CD4-positive, alpha-beta T cell treated with Interleukin-17A for 1 hour (primary cell): ENCODE results near the gene FIBCD1.
"Not testable (repeated sequence)": the region's sequence is repeated elsewhere in the genome, so short reads cannot be mapped to it uniquely, and the experiment has no call there.

ENCODE experiments used
- DNase-seq: peaks from one replicate; pipeline ENCODE4 v3.0.0-alpha.2; 2020

FIBCD1 gene

DNA sequence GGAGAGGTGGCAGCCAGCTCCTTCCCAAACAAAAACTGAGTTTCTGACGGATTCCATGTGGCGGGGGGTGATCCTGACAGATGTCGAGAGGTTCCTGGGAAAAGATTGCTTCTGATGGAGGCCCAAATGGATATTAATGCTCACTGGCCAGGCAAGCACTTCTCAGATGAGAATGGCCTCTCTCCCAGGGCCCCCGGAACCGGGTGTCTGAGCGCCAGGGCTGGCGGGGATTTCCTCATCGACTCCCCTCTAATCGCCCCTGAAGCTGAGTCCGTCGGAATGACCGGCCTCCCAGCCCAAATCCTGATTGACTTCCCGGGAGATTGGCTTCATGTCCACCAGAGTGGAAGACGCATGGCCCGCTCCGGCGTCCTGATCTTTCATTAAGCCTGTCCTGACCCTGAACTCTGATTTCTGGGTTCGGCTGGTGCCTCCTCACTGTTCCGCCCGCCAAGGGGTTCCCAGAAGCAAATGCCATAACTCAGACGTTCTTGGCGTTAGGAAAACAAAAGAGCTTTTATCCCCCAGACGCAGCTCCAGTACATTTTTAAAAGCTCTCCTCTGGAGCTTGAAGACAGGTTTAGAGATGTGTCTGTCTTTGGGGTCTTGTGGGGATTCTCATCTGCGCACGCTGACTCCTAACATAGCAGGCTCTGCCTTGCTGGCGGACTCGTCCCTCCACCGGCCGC is 17.6 kb downstream of the FIBCD1 start:
- DNase-seq = no peak

DNA sequence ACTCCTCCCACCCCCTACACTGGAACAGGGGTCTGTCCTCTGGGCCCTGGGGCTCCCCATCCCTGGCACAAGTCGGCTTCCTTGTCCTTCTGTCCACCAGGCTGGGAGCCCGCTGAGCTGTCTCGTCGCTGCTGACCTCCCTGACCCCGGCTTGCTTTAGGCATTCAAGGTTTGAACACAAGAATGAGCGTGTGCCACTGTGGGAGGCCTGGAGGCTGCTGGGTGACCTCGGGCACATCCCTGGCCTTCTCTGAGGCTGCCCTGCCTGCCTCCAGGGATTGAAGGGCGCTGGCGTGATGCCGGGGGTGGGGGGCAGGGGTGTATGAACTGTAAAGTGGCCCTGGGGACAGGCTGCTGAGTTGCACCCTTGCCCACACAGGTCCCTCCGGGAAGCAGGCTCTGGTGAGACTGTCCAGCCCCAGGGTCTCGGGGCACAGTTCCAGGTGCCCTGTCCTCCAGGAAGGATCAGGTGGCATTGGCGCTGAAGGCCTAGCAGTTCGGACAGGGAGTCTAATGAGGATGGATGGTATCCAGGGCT is 18.2 kb downstream of the FIBCD1 start:
- DNase-seq = no peak

- no peak for DNase-seq
Observed at GRCh38 chr9:130920233-130920632, 18.8 kb downstream of the FIBCD1 start.

- DNase-seq = no peak
Observed at GRCh38 chr9:130919559-130920145, 19.4 kb downstream of the FIBCD1 start.

DNA sequence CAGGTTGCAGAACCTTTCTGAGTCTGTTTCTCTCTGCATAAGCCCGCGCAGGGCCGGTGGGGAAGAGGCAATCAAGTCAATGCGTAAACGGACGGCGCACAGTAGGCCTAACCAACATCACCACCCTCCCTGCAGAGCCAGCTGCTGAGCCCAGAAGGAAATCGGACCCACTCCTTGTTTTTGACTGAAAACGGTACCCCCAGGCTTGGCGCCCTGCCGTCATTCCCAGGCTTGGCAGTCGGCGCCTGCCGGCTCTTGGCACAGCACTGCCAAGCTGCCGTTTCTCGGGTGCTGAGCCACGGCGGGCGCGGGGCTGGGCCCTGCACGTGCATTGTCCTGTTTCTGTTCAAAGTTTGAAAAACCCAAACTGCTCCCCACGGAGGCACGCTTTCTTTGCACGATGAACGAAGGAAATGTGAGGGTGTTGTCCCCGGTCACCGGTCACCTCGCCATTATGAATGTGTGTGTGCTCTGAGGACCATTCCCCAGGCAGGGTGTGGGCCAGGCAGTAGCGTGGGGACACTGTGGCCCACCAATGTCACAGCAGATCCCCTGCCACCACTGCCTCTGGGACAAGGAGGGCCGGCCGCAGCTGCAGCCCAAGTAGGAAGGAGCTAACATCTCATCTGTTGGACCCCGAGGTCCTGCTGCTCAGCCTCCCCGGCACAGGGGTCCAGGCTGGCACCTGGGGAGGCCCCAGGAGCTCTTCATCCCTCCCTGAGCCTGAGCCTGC is 20.1 kb downstream of the FIBCD1 start:
- no peak for DNase-seq

- no peak for DNase-seq
Observed at GRCh38 chr9:130918101-130918825, 20.8 kb downstream of the FIBCD1 start.

- no peak for DNase-seq
Observed at GRCh38 chr9:130917168-130917960, 21.7 kb downstream of the FIBCD1 start.

DNA sequence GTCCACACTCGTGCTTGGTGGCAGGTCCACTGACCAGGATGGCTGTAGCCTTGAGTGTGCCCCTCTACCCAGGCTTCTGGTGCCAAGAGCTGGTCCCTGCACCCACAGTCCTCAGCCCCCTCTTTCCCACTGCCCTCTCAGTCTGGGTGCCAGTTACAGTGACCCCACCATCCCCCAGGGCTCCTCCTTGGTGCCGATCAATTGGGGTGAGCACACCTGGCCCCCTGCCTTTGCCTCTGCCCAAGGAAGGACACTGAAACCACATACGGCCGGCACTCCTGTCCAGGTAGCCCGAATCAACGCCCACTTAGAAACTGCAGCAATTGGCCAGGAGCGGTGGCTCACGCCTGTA is 24.0 kb downstream of the FIBCD1 start:
- DNase-seq = no peak

- DNase-seq = no peak
Observed at GRCh38 chr9:130914417-130915095, 24.5 kb downstream of the FIBCD1 start.

- DNase-seq = no peak
Observed at GRCh38 chr9:130913599-130914416, 25.2 kb downstream of the FIBCD1 start.

DNA sequence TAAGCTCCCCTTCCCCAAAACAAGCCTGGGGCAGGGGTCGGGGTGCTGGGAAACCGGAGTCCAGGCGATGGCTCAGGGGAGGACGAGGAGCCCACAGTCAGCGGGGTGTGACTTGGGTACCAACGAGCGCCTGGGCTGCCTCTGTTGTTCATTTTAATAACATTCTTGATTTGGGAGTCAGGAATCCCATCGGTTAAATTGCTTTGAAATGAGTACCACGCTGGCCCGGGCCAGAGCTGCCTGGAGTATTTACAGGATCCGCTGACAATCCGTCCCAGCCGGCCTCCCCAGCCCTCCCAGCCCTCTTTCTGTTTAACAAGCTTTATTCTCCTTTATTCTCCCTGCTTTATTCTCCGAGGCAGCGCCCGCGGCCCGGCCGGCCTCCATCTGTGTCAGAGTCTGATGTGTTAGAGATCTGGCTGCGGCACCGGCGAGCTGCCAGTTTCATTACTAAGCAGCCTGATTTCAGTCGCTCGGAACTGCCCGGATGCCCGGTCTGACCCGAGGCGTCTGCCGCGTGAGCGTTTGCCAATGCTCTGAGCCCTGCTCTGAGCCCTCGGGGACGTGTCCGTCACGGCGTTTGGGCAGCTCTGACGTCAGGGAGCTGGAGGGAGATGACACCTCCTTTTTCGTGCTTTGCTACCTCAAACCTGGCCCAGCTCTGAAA is 26.0 kb downstream of the FIBCD1 start:
- DNase-seq = no peak

DNA sequence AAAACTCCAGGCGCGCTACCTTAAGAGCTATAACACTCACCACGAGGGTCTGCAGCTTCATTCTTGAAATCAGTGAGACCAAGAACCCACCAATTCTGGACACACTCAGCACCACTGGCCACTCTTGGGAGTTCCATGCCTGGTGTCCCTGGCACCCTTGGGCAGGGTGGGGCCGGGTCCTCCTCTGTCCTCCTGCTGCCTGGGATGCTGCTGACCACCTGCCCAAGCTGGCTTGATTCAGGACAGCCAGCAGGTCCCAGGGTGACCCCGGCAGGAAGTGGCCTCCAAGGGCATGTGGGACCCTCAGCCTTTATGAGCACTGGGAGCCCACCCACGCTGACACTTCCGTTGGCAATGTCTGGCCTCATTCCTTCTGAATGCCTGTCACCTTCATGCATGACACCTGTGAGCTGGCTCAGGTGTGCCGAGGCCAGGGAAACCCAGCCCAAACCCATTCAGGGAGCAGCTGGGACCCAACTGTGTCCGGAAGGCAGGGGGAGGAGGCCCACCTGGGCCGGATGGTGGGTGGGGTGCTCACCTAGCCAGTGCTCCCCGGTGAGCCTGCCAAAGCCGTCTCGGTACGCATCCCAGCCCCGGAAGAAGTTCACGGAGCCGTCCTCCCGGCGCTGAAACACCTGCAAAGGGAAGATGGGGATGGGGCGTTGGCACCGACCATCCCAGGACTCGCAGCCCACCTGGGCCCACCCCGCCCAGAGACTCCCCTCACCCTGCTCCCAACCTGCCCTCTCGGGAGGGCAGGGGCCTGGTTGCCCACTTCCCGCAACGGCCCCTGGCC is 27.6 kb downstream of the FIBCD1 start:
- DNase-seq = no peak

GRCh38 chr9:130910670-130911069 is 28.4 kb downstream of the FIBCD1 start:
- DNase-seq = not testable (repeated sequence)

DNA sequence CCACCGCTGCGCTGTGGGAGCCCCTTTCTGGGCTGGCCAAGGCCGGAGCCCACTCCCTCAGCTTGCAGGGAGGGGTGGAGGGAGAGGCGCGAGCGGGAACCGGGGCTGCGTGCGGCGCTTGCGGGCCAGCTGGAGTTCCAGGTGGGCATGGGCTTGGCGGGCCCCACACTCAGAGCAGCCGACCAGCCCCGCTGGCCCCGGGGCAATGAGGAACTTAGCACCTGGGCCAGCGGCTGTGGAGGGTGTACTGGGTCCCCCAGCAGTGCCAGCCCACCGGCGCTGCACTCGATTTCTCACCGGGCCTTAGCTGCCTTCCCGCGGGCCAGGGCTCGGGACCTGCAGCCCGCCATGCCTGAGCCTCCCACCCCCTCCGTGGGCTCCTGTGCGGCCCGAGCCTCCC is 29.0 kb downstream of the FIBCD1 start:
- not testable (repeated sequence) for DNase-seq

DNA sequence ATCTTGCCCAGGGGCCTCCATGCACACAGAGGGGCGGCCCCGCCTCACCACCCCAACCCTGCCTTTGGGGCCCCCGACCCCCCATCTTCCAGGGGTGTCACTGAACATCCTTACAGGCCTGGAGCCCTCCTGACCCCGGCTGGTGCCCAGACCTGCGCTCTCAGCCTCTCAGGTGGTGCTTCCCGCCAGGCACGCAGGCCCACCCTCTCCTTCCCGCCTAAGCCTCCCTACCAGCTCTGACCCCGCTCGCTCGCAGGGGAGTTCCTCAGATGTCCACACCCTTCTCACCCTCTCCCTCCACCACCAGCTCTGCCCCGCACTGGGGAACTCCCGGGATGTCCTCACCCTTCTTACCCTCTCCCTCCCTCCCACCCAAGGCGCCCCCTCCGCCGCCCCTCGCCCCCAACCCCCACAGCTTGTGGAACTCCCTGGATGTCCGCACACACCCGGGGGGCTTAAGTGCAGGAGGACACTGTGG is 30.1 kb downstream of the FIBCD1 start:
- no peak for DNase-seq

DNA sequence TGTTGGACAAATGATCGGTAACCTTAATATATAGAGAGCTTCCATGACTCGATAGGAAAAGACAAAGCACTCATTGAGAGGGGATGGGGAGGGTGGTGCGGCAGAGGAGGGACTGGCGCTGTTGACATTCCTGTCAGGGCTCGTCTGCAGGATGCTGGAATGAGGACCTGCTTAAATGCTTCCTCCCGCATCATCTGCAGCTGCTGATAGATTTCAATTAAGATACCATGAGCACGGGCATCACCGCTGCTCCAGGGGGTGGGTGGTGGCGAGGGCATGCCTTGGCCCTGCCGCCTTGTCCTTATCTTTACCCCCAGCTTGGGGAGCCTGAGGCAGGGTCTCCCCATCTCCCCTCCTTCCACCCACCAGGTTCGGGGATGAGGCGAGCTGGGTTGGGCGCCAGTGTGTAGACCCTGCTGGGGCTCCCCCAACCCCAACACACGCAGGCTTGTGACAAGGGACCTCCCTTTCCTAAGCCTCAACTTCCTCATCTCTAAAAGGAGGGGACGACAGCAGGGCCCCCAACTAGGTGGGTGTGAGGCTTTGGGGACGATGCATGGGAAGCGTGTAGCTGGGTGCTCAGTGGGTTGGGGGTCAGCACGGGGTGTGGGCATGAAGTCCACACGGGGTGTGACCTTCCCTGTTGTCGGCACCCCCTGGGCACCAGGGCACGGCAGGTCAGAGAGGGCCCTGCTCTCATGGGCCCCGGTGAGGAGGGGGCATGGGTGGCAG is 30.7 kb downstream of the FIBCD1 start:
- no peak for DNase-seq

GRCh38 chr9:130906735-130907416 is 32.2 kb downstream of the FIBCD1 start:
- DNase-seq = no peak
